HG03442 (cell line): ENCODE measurements around the gene SGPP2.
A peak's percentile ranks its signal among the peaks of the same experiment; 100 is the strongest.
"Not testable (repeated sequence)": the region's sequence is repeated elsewhere in the genome, so short reads cannot be mapped to it uniquely, and the experiment has no call there.

Experiments
- ATAC-seq: cut with Tn5 transposase; IDR thresholded peaks from one replicate; pipeline ENCODE4 v1.9.1; 2021; ENCODE audit warnings: mild to moderate bottlenecking, moderate library complexity; ENCODE audit not compliant: unreplicated experiment

The SGPP2 gene

DNA sequence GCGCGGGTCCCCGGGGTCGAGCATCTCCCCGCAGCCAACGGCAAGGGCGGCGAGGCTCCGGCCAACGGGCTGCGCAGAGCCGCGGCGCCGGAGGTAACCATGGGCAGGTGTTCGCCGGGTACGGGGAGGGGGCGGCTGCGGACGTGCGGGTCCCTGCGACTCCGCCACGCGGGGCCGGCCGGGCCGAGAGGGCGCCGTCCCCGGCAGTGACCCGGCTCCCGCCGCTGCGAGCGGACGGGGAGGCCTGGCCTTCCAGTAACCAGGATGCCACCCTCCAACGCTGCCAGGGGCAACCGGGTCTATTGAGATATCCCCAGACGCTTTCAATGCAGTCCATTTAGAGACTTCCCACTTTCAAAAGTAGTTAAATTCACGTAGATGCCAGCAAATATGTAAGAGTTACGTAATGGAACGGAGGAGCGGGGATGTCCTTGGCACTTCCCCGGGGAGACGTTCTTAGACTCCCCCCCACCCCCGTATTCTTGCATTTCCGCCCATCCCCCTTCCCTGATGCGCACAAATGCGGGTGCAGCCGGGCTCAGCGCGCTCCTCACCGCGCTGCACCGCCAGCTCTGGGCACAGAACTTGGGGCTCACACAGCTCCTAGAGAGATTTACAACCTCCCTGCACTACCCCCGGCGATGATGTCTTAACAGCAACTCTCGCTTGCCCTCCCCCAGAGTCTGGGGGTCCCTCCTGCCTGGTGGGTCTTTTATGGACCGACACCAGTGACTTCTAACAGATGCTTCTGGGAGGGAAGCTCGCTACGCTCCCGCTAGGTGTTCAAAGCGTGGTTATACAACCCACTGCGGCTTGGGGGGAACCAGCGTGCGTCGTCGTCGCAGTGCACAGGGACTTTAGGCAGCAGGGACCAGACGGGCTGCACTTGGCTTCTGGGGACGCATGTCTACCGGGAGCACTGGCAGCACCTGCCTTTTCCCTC lies 657 bp downstream of the SGPP2 start:
- ATAC-seq: peak; percentile 15

DNA sequence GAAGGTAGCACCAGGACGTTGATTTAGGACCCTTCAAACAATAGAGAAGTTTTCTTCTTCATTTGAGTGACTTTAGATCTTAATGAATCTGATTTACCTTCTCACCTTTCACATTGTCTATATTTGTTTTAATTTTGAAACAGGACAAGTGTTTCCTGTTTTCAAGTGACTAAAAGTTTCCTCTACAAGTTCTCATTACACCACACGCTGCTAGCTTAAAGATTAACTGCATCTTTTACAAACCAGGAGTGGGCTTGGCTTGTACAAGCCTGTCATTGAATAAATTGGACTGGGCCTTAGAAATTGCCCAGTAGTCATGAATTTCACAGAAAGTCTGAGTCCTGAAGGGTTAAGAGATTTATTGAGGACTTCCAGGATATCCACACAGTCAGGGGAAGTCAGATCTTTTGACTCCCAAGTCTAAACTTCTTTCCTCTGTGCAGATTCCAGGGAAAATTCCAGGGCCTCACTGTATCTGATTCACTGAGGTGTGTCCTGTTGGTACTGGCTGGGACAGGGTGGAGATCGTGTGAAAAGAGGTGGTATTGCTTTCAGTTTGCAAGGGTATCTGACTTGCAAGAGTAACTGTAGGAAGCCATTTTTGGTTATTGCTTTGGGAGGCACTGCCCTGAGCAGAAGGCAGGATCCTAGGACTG lies 3.4 kb downstream of the SGPP2 start:
- peak; percentile 39 for ATAC-seq

DNA sequence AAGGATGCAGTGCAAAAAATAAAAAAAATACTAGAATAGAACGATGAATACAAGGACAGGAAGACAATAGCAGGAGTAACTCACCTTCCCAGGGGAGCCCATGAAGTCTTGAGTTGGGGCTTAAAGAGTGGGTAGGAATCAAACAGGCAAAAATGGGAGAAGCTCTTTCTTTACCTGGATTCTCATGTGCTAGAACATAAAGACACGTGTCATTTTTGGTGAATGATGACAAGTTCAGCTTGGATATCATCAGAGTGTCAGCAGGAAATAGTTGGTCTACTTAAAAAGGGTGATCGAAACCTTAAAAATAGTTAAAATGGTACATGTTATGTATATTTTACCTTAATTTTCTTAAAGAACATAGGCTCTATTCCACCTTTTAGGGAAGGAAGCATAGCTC lies 5.7 kb downstream of the SGPP2 start:
- ATAC-seq: no peak

DNA sequence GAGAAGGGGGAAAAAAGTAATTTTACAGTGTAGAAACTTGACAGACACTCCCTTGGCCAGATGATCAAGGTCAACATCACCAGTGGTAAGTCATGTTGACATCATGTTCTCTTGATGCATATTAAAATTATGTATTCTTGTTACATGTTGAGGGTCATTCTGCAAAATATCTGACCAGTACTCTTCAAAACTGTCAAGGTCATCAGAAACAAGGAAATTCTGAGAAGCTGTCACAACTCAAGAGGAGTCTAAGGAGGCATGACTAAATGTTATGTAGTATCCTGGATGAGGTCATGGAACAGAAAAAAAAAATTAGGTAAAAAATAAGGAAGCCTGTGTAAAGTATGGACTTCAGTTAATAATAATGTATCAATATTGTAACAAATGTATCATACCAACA lies 6.3 kb downstream of the SGPP2 start:
- no peak for ATAC-seq

DNA sequence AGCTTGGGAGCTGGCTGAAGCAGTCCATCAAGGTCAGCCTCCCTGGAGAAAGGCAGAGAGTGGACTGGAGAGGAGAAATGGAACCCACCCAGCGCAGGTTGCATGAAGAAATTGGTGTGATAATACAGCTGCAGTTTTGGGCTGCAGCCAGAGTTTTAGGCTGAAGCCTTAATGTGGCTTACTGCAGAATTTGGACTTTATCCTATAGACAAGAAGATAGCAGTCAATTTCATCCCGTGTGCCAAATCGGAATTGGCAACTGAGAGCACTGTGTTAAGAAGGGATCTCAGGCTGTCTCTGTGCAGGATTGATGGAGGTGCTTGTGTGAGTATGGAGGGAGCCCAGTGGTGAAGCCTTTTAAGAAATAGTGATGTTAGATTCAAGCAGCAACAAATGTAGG lies 7.5 kb downstream of the SGPP2 start:
- ATAC-seq: no peak

DNA sequence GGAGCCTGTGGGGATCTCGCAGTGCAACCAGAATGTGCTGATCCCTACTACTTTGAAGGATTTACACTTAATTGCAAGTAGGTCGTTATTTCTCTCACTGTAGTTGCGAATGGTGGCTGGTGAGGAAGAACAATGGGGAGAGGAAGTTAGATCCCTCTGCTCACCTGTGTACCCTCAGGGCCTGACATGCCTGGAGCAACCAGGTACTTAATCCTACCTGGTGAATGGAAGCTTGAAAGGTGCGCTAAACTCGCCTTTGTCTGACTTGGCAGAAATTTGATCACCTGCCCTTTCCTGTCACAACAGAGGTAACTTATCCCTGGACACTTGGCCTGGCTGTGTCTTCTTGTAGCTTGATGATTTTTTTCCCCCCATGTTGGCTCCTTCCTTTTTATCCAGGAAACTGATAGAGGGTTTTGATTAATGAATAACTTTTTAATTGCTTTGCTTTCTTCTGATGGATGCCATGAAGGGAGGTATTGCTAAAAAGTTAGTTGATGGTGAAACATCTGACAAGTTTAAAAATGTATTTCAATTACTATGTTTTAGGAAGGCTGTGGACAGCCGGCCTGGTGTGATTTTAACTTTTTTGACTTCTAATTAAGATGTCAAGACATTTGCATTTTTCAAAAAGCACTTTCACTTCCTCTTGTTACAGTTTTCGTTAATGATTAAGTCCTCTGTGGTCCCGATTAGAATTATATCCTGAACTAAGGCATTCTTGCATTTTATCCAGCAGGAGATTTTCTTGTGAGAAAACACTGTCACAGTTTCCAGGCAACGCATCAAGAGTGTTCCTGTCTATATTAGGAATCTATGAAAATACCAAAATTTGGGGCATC lies 9.2 kb downstream of the SGPP2 start:
- peak; percentile 74 for ATAC-seq

DNA sequence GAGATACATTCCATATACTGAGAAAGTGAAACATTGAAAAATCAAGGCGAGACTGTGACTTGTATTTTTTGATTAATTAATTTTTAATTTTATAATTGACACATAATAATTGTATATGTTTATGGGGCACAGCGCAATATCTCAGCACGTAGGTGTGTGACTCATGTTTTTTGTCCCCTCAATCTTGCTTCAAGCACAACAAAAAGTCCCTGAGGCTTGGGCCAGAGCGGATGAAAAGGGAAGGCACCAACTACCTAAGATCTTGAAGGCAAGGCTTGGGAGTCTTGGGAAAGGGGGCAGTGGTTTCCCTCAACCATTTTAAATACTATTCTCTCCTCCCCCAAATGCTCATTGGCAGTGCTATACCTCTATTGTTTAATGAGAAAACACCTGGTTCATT lies 9.9 kb downstream of the SGPP2 start:
- ATAC-seq: peak; percentile 64

DNA sequence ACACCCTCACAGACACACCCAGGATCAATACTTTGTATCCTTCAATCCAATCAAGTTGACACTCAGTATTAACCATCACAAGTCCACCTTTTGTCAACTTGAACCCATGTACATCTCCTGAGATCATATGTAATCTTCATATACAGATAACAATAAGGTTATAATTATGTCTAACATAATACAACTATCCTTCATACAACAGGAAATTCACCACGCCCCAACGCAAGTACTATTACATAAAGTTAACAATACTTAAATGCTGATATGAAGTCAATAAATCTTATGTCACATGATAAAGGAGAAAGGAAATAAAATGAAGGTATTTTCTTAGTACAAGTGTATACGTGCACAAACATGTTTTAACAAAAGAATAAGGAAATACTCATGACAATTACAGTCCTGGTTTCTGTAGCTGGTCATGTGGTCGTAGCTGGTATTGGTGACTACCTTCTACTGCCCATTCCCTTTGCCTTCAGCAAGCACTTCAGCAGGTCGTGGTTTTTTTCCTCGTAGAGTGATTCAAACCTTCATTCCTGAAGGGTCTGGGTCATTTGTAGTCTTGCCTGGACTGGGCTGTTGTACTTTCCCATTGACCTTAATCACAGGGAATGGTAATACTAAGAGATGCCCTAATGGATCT lies 11.2 kb downstream of the SGPP2 start:
- not testable (repeated sequence) for ATAC-seq

DNA sequence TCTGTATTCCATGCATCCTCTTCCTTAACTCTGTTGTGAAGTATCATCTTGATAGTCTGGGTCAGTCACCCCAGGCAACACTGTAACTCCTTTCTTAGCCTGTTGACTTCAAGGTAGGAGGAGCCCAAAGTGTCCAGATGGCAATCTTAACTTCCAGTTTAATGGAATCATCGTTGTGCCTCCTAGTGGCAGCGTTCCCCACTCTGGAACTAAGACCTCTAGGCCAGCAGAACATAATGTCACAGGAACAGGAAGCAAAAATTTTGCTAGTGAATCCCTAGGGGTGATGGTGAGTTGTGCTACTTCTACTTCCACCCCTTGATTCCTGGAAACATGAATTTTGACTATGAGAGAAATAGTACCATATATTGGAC lies 11.7 kb downstream of the SGPP2 start:
- ATAC-seq: no peak

DNA sequence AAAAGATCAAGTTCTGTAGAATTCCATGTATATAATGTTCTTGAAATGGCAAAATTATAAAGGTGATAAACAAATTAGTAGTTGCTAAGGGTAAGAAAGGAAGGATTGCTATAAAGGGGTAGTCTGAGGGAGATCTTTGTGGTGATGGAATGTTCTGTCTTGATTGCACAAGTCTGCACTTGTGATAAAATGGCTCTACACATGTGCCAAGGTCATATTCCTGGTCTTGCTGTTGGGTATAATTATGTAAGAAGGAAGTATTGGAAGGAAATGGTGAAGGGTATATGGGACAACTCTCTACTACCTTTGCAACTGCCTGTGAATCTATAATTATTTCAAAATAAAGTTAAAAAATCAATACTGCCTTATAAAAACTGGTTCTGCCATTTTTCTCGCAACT lies 15.3 kb downstream of the SGPP2 start:
- ATAC-seq: no peak

DNA sequence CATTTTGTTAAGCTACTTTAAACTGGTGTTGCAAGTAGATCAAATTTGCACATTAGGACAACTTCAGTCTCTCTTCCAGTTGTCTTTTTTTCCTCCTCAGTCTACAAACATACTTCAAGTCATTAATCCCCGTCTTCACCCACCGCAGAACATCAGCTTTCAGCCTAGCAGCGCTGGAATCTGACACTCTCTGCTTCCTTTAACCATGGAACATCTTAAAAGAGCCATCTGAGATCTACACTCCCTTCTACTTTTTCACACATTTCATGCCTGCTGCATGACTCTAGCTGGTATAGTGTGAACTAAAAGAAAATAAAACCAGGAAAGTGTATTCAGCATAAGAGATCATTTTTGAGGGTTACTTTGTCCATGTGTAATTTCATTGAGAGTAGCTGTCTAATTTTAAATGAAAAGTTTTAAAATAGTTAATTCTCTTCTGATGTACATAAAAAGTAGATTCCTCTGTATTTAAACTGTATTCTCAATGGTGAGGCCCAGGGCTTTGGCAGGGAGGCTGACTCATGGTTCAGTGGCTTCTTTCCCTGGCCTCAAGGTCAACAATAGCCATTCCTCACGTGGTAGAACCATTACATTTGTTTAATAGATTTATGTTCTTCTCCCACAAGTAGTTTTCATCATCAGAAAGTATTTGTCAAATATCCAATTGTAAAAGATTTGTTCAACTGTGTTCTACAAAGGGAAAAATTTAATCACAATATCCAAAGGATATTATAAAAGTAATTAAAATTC lies 16.5 kb downstream of the SGPP2 start:
- no peak for ATAC-seq

DNA sequence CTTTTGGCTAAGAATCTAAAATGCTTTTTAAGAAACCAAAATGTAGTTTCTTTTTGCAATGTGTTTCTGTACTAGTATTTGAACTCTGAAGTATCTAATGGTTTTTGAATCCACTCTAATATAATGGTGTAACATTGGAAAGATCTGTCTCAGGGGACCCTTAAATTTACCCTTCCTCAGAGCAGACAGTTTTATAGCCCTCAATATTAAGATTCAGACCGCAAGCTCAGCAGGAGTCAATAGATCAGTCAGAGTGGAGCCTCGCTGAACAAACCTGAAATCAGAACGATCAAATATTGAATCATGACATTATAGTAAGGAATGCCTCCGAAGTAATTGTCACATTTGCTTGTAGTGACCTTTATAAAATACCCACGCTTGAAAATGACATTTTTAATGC lies 18.3 kb downstream of the SGPP2 start:
- ATAC-seq: no peak

DNA sequence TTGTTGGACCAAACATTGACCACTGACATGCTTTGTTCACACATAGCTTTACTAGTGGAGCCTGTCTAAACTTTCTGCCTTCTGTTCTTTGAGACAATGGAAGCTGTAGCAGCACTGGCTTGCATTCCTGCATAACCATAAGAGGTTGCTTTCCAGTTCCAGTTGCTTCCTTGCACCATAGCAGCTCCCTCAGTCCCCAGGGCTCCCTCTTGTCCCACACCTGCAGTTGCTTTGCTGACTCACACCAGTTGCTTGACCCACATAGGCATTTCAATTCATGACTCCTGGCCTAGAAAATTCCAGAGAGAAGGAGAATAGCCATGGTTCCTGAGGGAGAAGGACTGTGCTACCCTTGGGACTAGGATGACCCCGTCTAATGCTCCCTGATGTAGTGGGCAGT lies 20.9 kb downstream of the SGPP2 start:
- ATAC-seq: no peak

DNA sequence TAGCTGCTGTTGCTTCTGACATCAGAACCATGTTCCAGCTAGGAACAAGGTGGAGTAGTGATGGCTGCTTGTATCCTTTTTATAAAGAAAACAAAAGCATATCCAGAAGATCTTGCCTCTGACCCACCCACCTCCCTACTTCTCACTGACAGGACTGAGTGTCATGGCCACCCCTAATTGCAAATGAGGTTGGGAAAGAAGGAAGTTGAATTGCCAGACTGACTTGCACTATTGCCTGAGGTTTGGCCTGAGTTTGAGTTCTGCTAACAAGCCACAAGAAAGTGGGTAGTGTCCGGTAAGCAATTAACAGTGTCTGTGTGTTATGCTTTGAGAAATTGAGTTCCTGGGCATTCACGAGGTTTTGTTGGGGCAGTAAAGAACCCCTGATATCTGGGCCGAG lies 22.8 kb downstream of the SGPP2 start:
- no peak for ATAC-seq

DNA sequence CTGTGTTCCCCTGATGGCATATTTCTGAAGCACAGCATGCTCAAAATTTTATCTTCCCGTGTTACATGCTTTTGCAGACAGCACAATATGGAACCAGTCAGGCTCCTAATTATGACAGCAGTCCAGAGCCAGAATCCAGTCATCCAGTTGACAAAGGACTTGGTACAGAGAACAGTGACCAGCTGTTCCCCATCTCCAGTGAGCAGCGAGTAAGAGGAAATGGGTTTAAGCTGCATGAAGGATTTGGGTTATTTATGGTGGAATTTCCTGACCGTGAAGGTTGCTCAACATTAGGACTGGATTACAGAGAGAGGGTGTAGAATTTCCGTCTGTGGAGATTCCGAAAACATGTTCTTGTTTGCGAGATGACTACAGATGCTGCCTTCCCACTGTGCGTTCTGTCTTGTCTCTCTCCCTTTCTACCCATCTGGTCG lies 24.4 kb downstream of the SGPP2 start:
- ATAC-seq: no peak

DNA sequence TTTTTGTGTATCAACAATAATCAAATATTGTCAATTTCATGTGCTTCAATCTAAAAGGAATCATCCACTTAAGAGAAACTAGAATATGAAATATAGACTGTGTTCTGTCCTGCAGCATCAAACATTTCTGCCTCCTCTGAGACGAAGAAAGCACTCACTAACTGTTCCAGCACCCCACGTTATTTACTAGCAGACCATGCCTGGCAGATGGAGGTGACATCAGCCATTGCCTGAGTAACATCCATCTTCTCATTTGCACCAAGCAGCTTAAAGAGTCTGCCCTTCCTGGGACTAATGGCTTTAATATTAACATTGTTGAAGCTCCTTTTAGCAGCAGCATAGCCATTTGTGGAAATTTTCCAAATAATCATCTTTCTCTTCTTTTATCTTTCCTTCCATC lies 25.7 kb downstream of the SGPP2 start:
- no peak for ATAC-seq

DNA sequence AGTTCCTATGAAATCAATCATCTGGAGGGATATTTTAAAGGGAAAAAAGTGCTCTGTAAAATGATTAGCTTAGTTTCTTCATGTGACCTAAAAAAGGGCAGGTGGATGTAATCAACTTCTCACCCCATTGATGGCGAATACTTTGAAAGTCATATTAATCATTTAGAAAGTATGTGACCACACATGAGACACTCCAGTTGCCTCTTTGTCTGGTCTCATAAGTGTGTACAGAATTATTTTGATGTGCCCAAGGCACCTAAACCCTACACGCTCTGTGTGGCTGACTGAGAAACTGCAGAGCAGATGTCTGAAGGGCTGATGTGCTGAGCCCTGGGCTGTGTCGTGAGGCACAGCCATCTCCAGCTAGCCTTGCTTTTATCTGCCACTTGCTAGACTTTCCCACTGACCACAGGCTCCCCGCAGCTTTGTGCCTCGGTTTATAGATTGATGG lies 26.9 kb downstream of the SGPP2 start:
- ATAC-seq: peak; percentile 100

DNA sequence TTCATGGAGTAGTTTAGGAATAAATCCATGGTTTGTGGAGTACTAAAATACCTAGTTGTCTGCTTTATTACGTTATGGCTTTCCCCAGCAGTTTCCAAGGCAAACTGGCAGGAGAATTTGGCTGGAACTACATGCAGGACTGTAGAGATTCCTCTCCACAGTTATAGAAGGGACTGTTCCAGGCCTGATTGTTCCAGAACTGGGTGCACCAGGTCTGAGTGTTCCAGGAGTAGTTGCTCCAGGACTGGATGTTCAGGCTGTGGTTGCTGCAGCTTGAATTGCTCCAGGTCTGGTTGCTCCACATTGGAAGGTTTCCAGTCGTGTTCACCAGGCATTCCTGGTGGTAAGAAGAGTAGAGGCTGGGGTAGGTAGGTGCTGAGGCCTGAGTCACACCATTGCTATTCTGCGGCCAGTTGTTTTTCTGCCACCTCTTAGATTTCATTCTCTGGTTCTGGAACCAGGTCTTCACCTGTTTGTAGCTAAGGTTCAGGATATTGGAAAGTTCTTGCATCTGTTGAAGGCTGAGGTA lies 28.1 kb downstream of the SGPP2 start:
- no peak for ATAC-seq

DNA sequence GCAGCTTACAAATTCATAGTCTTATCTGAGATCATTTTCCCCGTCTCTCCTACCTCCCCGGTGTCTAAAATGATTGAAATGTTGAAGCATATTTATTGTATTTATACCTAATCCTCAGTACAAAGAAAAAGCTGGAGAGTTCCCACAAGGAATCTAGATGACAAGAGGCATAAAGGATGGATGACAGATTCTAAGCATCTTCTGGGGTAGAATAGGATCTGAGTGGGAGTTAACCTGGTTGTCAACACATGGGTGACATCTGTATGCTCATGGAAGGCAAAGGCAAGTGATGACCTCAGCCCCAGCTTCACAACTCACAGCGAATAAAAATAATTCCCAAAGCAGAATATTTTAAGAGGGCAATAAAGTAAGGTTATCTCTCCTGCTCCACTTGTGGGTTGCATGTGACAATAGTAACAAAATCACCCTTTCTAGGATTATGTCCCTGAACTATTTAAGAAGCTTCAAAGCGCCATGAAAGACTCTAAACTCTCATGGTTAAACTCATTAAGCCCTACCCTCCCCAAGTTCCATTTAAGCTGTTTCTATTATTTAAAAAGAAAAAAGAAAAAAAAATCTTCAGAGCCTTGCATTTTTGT lies 32.2 kb downstream of the SGPP2 start:
- ATAC-seq: no peak

DNA sequence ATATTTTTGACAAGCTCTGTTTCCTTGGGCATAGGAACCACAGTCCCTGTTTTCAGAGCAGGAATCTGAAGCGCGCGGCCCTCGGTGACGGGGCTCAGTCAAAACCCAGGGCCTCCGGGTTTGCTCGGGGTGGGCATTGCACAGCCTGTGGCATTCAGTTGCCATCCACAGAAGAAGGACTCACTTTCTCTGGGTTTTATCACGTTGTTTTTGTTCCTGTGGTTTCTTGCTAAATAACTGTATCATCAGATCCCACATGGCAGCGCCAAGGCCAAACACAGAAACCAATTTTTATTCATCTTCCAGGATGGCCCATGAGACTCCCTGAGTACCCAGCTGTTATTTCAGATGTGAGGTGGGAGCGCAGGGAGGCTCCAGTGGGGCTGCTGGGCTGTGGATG lies 35.6 kb downstream of the SGPP2 start:
- ATAC-seq: no peak
